HEK293 (cell line): ENCODE measurements around the gene ANGPTL2.

ENCODE experiments used
- ATF2 ChIP-seq: fragments of 450-650 bp; formaldehyde crosslinking; IDR thresholded peaks from 2 replicates; pipeline ENCODE4 v1.5.1; 2016; ENCODE audit warnings: missing biosample characterization, missing genetic modification characterization, low read depth
- CTCF ChIP-seq: fragments of 450-650 bp; formaldehyde crosslinking; IDR thresholded peaks from 2 replicates; pipeline ENCODE4 v1.5.1; 2016; ENCODE audit warnings: missing biosample characterization, missing genetic modification characterization
- KLF9 ChIP-seq: fragments of 450-650 bp; formaldehyde crosslinking; IDR thresholded peaks from 2 replicates; pipeline ENCODE4 v1.5.1; 2016; ENCODE audit warnings: missing biosample characterization, missing genetic modification characterization, low read depth
- ZNF585B ChIP-seq: fragments of 450-650 bp; formaldehyde crosslinking; IDR thresholded peaks from 2 replicates; pipeline ENCODE4 v1.5.1; 2016; ENCODE audit warnings: missing biosample characterization, missing genetic modification characterization

- TF ChIP-seq CTCF: no peak
- no peak for TF ChIP-seq KLF9 (tag by site-specific recombination)
- no peak for TF ChIP-seq ATF2 (tag by site-specific recombination)
- TF ChIP-seq ZNF585B: no peak
Observed at GRCh38 chr9:127159325-127159801, 36.9 kb upstream of the ANGPTL2 start.
